Right lobe of liver (tissue), 6 donors: ENCODE results near the gene DRC7. TPM values are rescaled to one million over a fixed set of nuclear protein-coding genes. Genes with fewer than 3 reads are reported as not detected.

Experiments
- ATAC-seq, 4 donors: fragments of 200-7000 bp; cut with Tn5 transposase; one replicate each; pipeline ENCODE4 v1.9.1; 2020; ENCODE audit warnings: mild to moderate bottlenecking in 4 of 4, moderate library complexity in 4 of 4
- DNase-seq, 3 donors: peaks; one replicate each; pipeline ENCODE4 v3.0.0-alpha.2; 2020
- H3K27ac ChIP-seq, 3 donors: fragments of 200-600 bp; one replicate each; pipeline ENCODE4 v1.8.0; 2022
- H3K27me3 ChIP-seq, 2 donors: fragments of 200-600 bp; one replicate each; pipeline ENCODE4 v1.8.0; 2022
- H3K36me3 ChIP-seq, 4 donors: fragments of 200-600 bp; sonication (generic) in 1 of 4; one replicate each; pipeline versions ENCODE4 v1.5.1 to v1.8.0; 2017 to 2022; ENCODE audit warnings: control low read depth in 1 of 4
- H3K4me1 ChIP-seq, 4 donors: fragments of 200-600 bp; sonication (generic) in 1 of 4; one replicate each; pipeline versions ENCODE4 v1.5.1 to v1.8.0; 2017 to 2022; ENCODE audit warnings: control low read depth in 1 of 4
- H3K4me3 ChIP-seq, 3 donors: fragments of 200-600 bp; one replicate each; pipeline ENCODE4 v1.8.0; 2022
- H3K9me3 ChIP-seq, 4 donors: fragments of 200-600 bp; sonication (generic) in 1 of 4; one replicate each; pipeline versions ENCODE4 v1.5.1 to v1.8.0; 2017 to 2022; ENCODE audit warnings: control low read depth in 1 of 4
- CTCF ChIP-seq, 4 donors: fragments of 200-600 bp in 3 of 4; fragments of 450-650 bp in 1 of 4; IDR thresholded peaks; one replicate each; pipeline versions ENCODE4 v1.5.1 to v1.8.0; 2016 to 2022; ENCODE audit warnings: antibody characterized with exemption in 4 of 4, mild to moderate bottlenecking in 2 of 4
- POLR2A ChIP-seq: fragments of 450-650 bp; IDR thresholded peaks from one replicate; pipeline ENCODE4 v1.6.1; 2017; ENCODE audit warnings: antibody characterized with exemption, mild to moderate bottlenecking
- WGBS: methylation state at CpG from one replicate; pipeline ENCODE4 v1.1.6; 2018; ENCODE audit warnings: low coverage, low lambda C conversion rate; ENCODE audit not compliant: insufficient coverage; ENCODE audit errors: missing lambda C conversion rate; 5-methylcytosine and 5-hydroxymethylcytosine counted together
- intact Hi-C, 2 donors: fragments of 100-400 bp; cut with DNase I; formaldehyde crosslinking; loops; one replicate each; pipeline versions ENCODE4 v1.11.2 to v1.14.1; 2022
- total RNA-seq, 6 experiments: library from RNA; depleted of rRNA in 2 of 6; stranded (reverse); fragments of >200 nt in 2 of 6; fragmentation: NEBNext Ultra II Directional in 3 of 6; extraction: Animal tissue kit (Norgen Biotek cat#: 25700) in 3 of 6; gene quantifications; one replicate each; pipeline versions ENCODE4 v1.1.0 to v1.2.4, GENCODE V29; 2016 to 2023
- donor health status: DM: no; HTN: yes; CAD: no.
- donor health status: DM: no; HTN: no; CAD: no.
- donor health status: DM: no; HTN: no; CAD: no.
- donor health status: DM: no; HTN: yes; CAD: no.
- donor health status: DM: no; HTN: yes; CAD: no.

Gene DRC7
- total RNA-seq, 6 experiments from 2014 or later: 0.06 to 0.37 (median 0.19) TPM

- DNase-seq (no peak), ATAC-seq (no peak)
- no peaks in the 10 kb centered on the region for H3K36me3 ChIP-seq
- no peaks in the 10 kb centered on the region for H3K9me3 ChIP-seq
- WGBS: no CpG with 5 or more reads among the region's 16 CpGs
- no peaks in the 10 kb centered on the region for H3K27me3 ChIP-seq
- H3K4me1 ChIP-seq: peaks cover 0 to 29% (median 4%) of the 10 kb centered on the region in 4 donors
- TF ChIP-seq POLR2A: no peak
- TF ChIP-seq CTCF (IDR thresholded peaks at IDR 0.05): no peak
- H3K27ac ChIP-seq: no peak overlapping the region
- no peak overlapping the region for H3K4me3 ChIP-seq
- intact Hi-C loops: no loop called here
Observed at GRCh38 chr16:57698812-57699405, 4.3 kb downstream of the DRC7 start.

- Histone ChIP-seq H3K4me1 (peaks cover 0 to 30% (median 5%) of the 10 kb centered on the region in 4 donors), H3K27ac (no peak overlapping the region), H3K27me3 (no peaks in the 10 kb centered on the region), H3K9me3 (no peaks in the 10 kb centered on the region), H3K4me3 (no peak overlapping the region), H3K36me3 (no peaks in the 10 kb centered on the region)
- intact Hi-C loops: no loop called here
- no peak for TF ChIP-seq POLR2A
- TF ChIP-seq CTCF (IDR thresholded peaks at IDR 0.05): no peak
- no peak for DNase-seq
- ATAC-seq: no peak
- WGBS: 60% methylated on average over 1 of the region's 3 CpGs
Observed at GRCh38 chr16:57699481-57699880, 4.9 kb downstream of the DRC7 start.

- H3K27ac ChIP-seq: no peak overlapping the region
- intact Hi-C loops: no loop called here
- peaks cover 0 to 30% (median 7%) of the 10 kb centered on the region in 4 donors for H3K4me1 ChIP-seq
- H3K27me3 ChIP-seq: no peaks in the 10 kb centered on the region
- DNase-seq: no peak
- no peaks in the 10 kb centered on the region for H3K9me3 ChIP-seq
- WGBS: 100% methylated on average over 1 of the region's 7 CpGs
- no peaks in the 10 kb centered on the region for H3K36me3 ChIP-seq
- no peak overlapping the region for H3K4me3 ChIP-seq
- TF ChIP-seq CTCF (IDR thresholded peaks at IDR 0.05) (no peak), POLR2A (no peak)
- no peak for ATAC-seq
Observed at GRCh38 chr16:57699899-57700298, 5.3 kb downstream of the DRC7 start.

- no peak for DNase-seq
- intact Hi-C loops: no loop called here
Observed at GRCh38 chr16:57700781-57701551, 6.4 kb downstream of the DRC7 start.

More at GRCh38 chr16:57700781-57701551, 6.4 kb downstream of the DRC7 start:
- Histone ChIP-seq H3K36me3 (no peaks in the 10 kb centered on the region), H3K9me3 (no peaks in the 10 kb centered on the region), H3K4me1 (peaks cover 0 to 29% (median 8%) of the 10 kb centered on the region in 4 donors), H3K4me3 (no peak overlapping the region), H3K27me3 (no peaks in the 10 kb centered on the region), H3K27ac (peak overlapping the region in 1 of 3 donors; percentile 45)
- TF ChIP-seq POLR2A (no peak), CTCF (IDR thresholded peaks at IDR 0.05) (no peak)
- peak; percentile 18 to 40 (median 34) for ATAC-seq
- 49% methylated on average over 7 of the region's 10 CpGs for WGBS
